SK-N-SH treated with all-trans-retinoic acid at 6 μM for 48 hours (cell line): ENCODE measurements around the gene NPRL2.
A peak's percentile ranks its signal among the peaks of the same experiment; 100 is the strongest.

Experiments used
- ATAC-seq: fragments of 200-7000 bp; cut with Tn5 transposase; 3 replicates; pipeline ENCODE4 v1.9.1; 2020; ENCODE audit warnings: mild to moderate bottlenecking, moderate library complexity
- ARNTL ChIP-seq: fragments of 450-650 bp; formaldehyde crosslinking; IDR thresholded peaks from 2 replicates; pipeline ENCODE4 v1.5.0; 2020; ENCODE audit warnings: low read depth, mild to moderate bottlenecking, moderate library complexity, borderline replicate concordance
- BACH2 ChIP-seq: fragments of 250-450 bp; sonication (Bioruptor Pico); IDR thresholded peaks from 2 replicates; pipeline ENCODE4 v1.9.0; 2021; ENCODE audit warnings: mild to moderate bottlenecking, borderline replicate concordance
- CREB5 ChIP-seq: fragments of 250-450 bp; sonication (Bioruptor Pico); IDR thresholded peaks from 2 replicates; pipeline ENCODE4 v1.5.1; 2020; ENCODE audit warnings: low read depth, mild to moderate bottlenecking, moderate library complexity
- CSDC2 ChIP-seq: fragments of 250-450 bp; sonication (Bioruptor Pico); IDR thresholded peaks from 2 replicates; pipeline ENCODE4 v1.5.0; 2020; ENCODE audit warnings: mild to moderate bottlenecking, moderate library complexity
- CSRNP3 ChIP-seq: fragments of 250-450 bp; sonication (Bioruptor Pico); IDR thresholded peaks from 2 replicates; pipeline ENCODE4 v1.5.1; 2021; ENCODE audit warnings: mild to moderate bottlenecking, moderate library complexity
- ESRRG ChIP-seq: fragments of 250-450 bp; sonication (Bioruptor Pico); IDR thresholded peaks from 2 replicates; pipeline ENCODE4 v1.6.1; 2021; ENCODE audit warnings: mild to moderate bottlenecking
- OSR1 ChIP-seq: fragments of 250-450 bp; sonication (Bioruptor Pico); IDR thresholded peaks from 2 replicates; pipeline ENCODE4 v1.8.0; 2022; ENCODE audit warnings: moderate library complexity, mild to moderate bottlenecking, inconsistent platforms
- POU6F1 ChIP-seq: fragments of 250-450 bp; sonication (Bioruptor Pico); IDR thresholded peaks from 2 replicates; pipeline ENCODE4 v1.8.0; 2021; ENCODE audit warnings: low read depth, mild to moderate bottlenecking, moderate library complexity, borderline replicate concordance
- PPARA ChIP-seq: fragments of 250-450 bp; sonication (Bioruptor Pico); IDR thresholded peaks from 2 replicates; pipeline ENCODE4 v1.5.0; 2020; ENCODE audit warnings: mild to moderate bottlenecking, borderline replicate concordance
- RARB ChIP-seq: fragments of 250-450 bp; sonication (Bioruptor Pico); IDR thresholded peaks from 2 replicates; pipeline ENCODE4 v1.8.0; 2021; ENCODE audit warnings: mild to moderate bottlenecking, moderate library complexity
- TOX ChIP-seq: fragments of 250-450 bp; sonication (Bioruptor Pico); IDR thresholded peaks from 2 replicates; pipeline ENCODE4 v1.8.0; 2021; ENCODE audit warnings: mild to moderate bottlenecking, moderate library complexity, borderline replicate concordance
- ZFP30 ChIP-seq: fragments of 450-650 bp; formaldehyde crosslinking; IDR thresholded peaks from 2 replicates; pipeline ENCODE4 v1.5.0; 2022; ENCODE audit warnings: mild to moderate bottlenecking, moderate library complexity
- ZNF70 ChIP-seq: fragments of 450-650 bp; formaldehyde crosslinking; IDR thresholded peaks from 2 replicates; pipeline ENCODE4 v1.5.0; 2020; ENCODE audit warnings: mild to moderate bottlenecking, moderate library complexity
- TF ChIP-seq, protein P1 (sequence below): fragments of 250-450 bp; sonication (Bioruptor Pico); IDR thresholded peaks from 2 replicates; pipeline ENCODE4 v1.5.0; 2020; ENCODE audit warnings: mild to moderate bottlenecking, moderate library complexity
- TF ChIP-seq, protein P2 (sequence below): fragments of 250-450 bp; sonication (Bioruptor Pico); IDR thresholded peaks from 2 replicates; pipeline ENCODE4 v1.8.0; 2020; ENCODE audit warnings: mild to moderate bottlenecking, moderate library complexity, borderline replicate concordance

The NPRL2 gene

DNA sequence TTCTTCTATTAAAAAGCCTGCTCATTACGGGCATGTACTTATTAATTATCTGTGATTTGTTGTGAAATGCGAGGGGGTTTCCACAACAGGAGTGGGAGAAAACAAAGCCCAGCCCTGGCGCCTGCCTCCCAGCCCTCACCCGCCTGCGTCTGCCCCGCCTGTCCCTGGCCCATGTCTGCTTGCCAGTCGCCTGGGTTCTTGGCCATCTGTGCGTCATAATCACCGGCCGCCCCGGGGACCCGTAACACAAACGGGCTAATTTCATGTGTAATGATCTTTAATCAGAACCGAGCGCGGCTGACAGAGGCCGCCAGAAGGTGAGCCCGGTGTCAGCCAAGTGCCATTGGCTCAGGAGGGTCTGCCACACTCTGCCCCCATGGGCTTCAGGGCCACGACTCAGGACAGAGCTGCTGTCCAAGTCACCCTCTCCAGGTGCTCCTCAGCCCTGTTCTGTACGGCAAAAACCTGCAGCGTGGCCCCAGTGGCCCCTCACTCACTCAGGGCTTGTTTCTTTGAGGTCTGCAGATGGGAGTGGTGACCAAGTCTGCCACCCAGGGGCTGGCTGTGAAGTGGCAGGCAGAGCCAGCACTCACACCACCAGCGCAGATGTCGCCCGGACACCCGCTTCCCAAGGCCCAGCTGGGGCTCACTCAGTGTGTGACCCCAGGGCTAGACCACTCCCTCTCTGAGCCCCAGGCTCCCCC lies 37.6 kb upstream of the NPRL2 start:
- peak; percentile 69 for ATAC-seq
- TF ChIP-seq CSRNP3 (CRISPR knock-in tag) = no peak
- TF ChIP-seq ZNF70 = peak; percentile 65

DNA sequence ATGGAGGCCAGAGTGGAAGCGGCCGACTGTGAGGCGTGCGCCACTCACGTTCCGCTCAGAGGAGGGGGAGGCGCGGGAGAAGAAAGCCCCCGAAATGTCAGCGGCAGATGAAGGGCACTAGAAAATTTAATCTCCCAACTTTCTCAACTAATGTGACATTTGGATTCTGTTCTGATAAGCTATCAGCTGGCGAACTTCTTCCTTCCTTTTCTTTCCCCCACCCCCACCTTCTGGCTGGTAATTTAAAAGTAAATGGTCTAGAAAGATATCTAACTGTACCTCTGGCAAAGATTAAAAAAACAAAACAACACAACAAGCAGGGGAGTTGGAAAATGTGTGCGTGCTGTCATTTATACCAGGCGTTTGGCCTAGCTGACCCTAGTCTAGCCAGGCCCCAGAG lies 35.2 kb upstream of the NPRL2 start:
- TF ChIP-seq, protein P1, sequence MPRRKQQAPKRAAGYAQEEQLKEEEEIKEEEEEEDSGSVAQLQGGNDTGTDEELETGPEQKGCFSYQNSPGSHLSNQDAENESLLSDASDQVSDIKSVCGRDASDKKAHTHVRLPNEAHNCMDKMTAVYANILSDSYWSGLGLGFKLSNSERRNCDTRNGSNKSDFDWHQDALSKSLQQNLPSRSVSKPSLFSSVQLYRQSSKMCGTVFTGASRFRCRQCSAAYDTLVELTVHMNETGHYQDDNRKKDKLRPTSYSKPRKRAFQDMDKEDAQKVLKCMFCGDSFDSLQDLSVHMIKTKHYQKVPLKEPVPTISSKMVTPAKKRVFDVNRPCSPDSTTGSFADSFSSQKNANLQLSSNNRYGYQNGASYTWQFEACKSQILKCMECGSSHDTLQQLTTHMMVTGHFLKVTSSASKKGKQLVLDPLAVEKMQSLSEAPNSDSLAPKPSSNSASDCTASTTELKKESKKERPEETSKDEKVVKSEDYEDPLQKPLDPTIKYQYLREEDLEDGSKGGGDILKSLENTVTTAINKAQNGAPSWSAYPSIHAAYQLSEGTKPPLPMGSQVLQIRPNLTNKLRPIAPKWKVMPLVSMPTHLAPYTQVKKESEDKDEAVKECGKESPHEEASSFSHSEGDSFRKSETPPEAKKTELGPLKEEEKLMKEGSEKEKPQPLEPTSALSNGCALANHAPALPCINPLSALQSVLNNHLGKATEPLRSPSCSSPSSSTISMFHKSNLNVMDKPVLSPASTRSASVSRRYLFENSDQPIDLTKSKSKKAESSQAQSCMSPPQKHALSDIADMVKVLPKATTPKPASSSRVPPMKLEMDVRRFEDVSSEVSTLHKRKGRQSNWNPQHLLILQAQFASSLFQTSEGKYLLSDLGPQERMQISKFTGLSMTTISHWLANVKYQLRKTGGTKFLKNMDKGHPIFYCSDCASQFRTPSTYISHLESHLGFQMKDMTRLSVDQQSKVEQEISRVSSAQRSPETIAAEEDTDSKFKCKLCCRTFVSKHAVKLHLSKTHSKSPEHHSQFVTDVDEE (CRISPR knock-in tag) = 0 out of 2 replicates have a peak, but pooled peaks have one; percentile 36
- no peak for TF ChIP-seq POU6F1 (CRISPR knock-in tag)
- ATAC-seq = no peak

DNA sequence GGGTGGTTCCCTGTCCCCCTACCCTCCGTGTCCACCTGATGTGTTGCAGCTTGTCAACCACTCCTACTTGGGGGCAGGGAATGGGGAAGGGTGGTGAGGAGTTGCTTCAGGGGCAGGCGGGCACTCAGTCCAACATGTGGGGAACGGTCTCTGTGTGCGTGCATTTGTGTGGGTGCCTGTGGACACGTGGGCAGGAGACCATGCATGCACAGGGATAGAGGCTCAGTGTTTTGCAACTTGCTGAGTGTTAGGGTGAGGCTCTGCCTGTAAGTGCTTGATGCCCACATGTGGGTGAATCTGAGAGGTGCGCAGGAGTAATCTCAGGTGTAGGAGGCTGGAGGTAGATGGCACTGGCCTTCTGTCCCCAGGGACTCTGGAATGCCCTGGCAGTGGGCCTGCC lies 33.2 kb upstream of the NPRL2 start:
- ATAC-seq = no peak
- TF ChIP-seq, protein P2, sequence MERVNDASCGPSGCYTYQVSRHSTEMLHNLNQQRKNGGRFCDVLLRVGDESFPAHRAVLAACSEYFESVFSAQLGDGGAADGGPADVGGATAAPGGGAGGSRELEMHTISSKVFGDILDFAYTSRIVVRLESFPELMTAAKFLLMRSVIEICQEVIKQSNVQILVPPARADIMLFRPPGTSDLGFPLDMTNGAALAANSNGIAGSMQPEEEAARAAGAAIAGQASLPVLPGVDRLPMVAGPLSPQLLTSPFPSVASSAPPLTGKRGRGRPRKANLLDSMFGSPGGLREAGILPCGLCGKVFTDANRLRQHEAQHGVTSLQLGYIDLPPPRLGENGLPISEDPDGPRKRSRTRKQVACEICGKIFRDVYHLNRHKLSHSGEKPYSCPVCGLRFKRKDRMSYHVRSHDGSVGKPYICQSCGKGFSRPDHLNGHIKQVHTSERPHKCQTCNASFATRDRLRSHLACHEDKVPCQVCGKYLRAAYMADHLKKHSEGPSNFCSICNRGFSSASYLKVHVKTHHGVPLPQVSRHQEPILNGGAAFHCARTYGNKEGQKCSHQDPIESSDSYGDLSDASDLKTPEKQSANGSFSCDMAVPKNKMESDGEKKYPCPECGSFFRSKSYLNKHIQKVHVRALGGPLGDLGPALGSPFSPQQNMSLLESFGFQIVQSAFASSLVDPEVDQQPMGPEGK (CRISPR knock-in tag) = no peak
- TF ChIP-seq BACH2 (CRISPR knock-in tag) (no peak), ZFP30 (CRISPR knock-in tag) (no peak)

DNA sequence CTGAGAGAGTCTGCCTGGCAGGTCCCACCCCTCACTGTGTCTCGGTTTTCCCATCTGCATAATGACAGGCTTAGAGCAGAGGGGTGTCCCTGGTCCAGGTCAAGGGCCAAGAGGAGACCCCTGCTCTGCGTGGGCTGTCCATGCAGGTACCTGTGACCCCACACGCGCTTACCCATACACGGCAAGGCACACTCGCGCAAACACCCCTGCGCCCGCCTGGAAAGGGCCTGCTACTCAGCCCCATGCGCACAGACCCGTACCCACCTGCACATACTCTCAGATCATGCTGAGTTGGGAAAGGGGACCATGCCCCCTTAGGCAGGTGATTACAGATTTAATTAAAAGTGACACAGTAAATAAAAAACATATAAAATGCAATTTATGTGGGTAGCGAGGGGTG lies 32.1 kb upstream of the NPRL2 start:
- no peak for ATAC-seq
- TF ChIP-seq CSDC2 (CRISPR knock-in tag) (no peak), CSRNP3 (CRISPR knock-in tag) (no peak), BACH2 (CRISPR knock-in tag) (no peak), ZNF70 (no peak), CREB5 (CRISPR knock-in tag) (no peak), ARNTL (CRISPR knock-in tag) (no peak), RARB (CRISPR knock-in tag) (no peak), POU6F1 (CRISPR knock-in tag) (no peak), ESRRG (no peak), OSR1 (CRISPR knock-in tag) (no peak), TOX (CRISPR knock-in tag) (no peak), PPARA (CRISPR knock-in tag) (no peak), ZFP30 (CRISPR knock-in tag) (no peak)
- TF ChIP-seq, protein P2 (CRISPR knock-in tag) = no peak
- TF ChIP-seq, protein P1 (CRISPR knock-in tag) = no peak
